Measurements from ENCODE around the gene SCYGR3. TPM values are rescaled to one million over a fixed set of nuclear protein-coding genes. Genes with fewer than 3 reads are reported as not detected.

SCYGR3 gene
- total and polyA plus RNA-seq, 2 of the 8 experiments (the other 6 are each of a cell fraction or from before 2014, with no cell fraction given) = not detected

DNA sequence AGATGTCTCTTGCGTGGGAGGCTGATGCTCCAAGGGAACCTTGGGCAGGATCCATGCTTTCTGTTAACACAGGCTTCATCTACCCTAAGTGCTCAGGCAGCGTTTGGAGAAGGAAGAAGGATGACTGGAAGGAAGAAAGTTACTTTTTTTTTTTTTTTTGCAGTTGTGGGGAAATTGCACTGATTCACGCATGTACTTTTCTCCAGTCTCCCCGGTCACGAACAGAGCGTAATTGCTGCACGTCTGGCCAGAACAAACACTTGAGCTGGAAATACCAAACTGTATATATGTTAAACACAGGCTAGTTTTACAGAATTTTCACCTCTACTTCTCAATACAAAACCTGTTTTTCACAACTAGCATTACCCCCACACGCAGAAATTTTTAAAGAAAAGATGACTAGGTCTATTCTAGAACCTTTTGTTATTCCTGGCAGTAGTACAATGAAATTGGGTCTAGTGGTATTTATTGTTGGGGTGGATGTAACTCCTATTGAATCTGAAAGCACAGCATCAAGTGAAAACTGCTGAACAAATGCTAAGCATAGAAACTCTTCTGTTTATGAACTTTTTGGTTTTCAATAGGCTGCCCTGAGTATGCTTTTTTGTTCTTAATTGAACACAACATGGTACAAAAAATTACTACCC lies 42.7 kb upstream of the SCYGR3 start:
- Histone ChIP-seq H3K9me3 (ENCODE audit: insufficient read depth in 2 of 2, low read depth in 1 of 2, low read length in 1 of 2) (no peaks in the 10 kb centered on the region), H3K18ac (ENCODE audit: extremely low read depth, low read length) (no peak overlapping the region), H4K91ac (replicated peaks; ENCODE audit: insufficient read length, low read length) (no peak overlapping the region), H3K4ac (replicated peaks; ENCODE audit: insufficient read length, low read depth, low read length) (no peak overlapping the region), H3K9ac (replicated peaks in 1 of 4; ENCODE audit: extremely low read depth in 1 of 4, low read depth in 3 of 4, low read length in 3 of 4) (no peak overlapping the region), H3K23ac (ENCODE audit: insufficient read length) (no peak overlapping the region), H2BK5ac (ENCODE audit: low read depth, low read length) (no peak overlapping the region), H3K56ac (replicated peaks; ENCODE audit: insufficient read length, low read depth, low read length) (no peak overlapping the region), H3K79me2 (ENCODE audit: control insufficient read depth in 1 of 2, insufficient read depth in 2 of 2, low read length in 2 of 2) (no peaks in the 10 kb centered on the region), H3K23me2 (ENCODE audit: low read depth, low read length) (no peaks in the 10 kb centered on the region), H4K8ac (ENCODE audit: extremely low read depth, insufficient read depth, low read length) (no peak overlapping the region), H4K20me1 (replicated peaks in 1 of 2; ENCODE audit: control insufficient read depth in 1 of 2, insufficient read depth in 2 of 2, low read length in 2 of 2) (no peaks in the 10 kb centered on the region), H3K27me3 (replicated peaks in 1 of 4; ENCODE audit: control insufficient read depth in 3 of 4, extremely low read depth in 1 of 4, insufficient read depth in 3 of 4, low read length in 3 of 4) (no peaks in the 10 kb centered on the region), H4K5ac (ENCODE audit: insufficient read length, low read depth, low read length) (no peak overlapping the region), H3K4me1 (replicated peaks in 1 of 4; ENCODE audit: control insufficient read depth in 3 of 4, insufficient read depth in 4 of 4, low read length in 3 of 4) (peaks cover 0 to 10% (median 4%) of the 10 kb centered on the region in 4 experiments; a peak in 4 of 7 replicates), H2BK15ac (ENCODE audit: low read length) (no peak overlapping the region), H2AFZ (ENCODE audit: low read length) (no peak overlapping the region; the same call in 1 of the 2 replicates), H2AK5ac (ENCODE audit: low read depth, low read length) (no peak overlapping the region), H3K4me2 (ENCODE audit: insufficient read depth in 1 of 2, low read depth in 2 of 2, low read length in 2 of 2) (no peak overlapping the region), H2BK20ac (ENCODE audit: low read length) (no peak overlapping the region), H3K36me3 (ENCODE audit: control insufficient read depth in 2 of 4, insufficient read depth in 4 of 4, low read length in 3 of 4) (no peaks in the 10 kb centered on the region), H3K27ac (ENCODE audit: low read depth, low read length) (no peak overlapping the region), H3K4me3 (ENCODE audit: extremely low read depth in 1 of 4, insufficient read depth in 2 of 4, low read depth in 3 of 4, low read length in 4 of 4) (no peak overlapping the region), H2BK120ac (replicated peaks; ENCODE audit: low read depth, low read length) (no peak overlapping the region), H2BK12ac (ENCODE audit: low read depth, low read length) (no peak overlapping the region), H3K14ac (ENCODE audit: insufficient read length) (no peak overlapping the region), H3K79me1 (ENCODE audit: low read depth, low read length) (no peaks in the 10 kb centered on the region)
- CTCF ChIA-PET (ENCODE audit: partially characterized antibody) = interaction anchor here (0.7 to 4.3 kb wide), 24 partner anchors 9 to 251 kb away, joined by 3 to 92 read pairs (median 6); partner anchors contain the start of gene SCYGR7
- DNase-seq (ENCODE audit: low read depth in 1 of 2, low spot score in 2 of 2) (no peak), FAIRE-seq (no peak)
- POLR2A ChIA-PET (ENCODE audit: partially characterized antibody) = no interaction called here
- no peak for TF ChIP-seq SRF (IDR thresholded peaks at IDR 0.05; ENCODE audit: low read depth, low read length)
- TF ChIP-seq TCF12 (IDR thresholded peaks at IDR 0.05; ENCODE audit: low read depth, low read length) = no peak
- no peak for TF ChIP-seq EZH2 (IDR thresholded peaks at IDR 0.05; ENCODE audit: low read depth, low read length, severe bottlenecking)
- TF ChIP-seq FOSL1 (IDR thresholded peaks at IDR 0.05; ENCODE audit: insufficient read depth, low read depth, low read length) = no peak
- no peak for TF ChIP-seq SIRT6 (IDR thresholded peaks at IDR 0.05; ENCODE audit: low read length)
- no peak for TF ChIP-seq POLR2A (IDR thresholded peaks at IDR 0.05; ENCODE audit: control extremely low read depth in 1 of 2, low read depth in 2 of 2, low read length in 2 of 2)
- TF ChIP-seq, protein P1, sequence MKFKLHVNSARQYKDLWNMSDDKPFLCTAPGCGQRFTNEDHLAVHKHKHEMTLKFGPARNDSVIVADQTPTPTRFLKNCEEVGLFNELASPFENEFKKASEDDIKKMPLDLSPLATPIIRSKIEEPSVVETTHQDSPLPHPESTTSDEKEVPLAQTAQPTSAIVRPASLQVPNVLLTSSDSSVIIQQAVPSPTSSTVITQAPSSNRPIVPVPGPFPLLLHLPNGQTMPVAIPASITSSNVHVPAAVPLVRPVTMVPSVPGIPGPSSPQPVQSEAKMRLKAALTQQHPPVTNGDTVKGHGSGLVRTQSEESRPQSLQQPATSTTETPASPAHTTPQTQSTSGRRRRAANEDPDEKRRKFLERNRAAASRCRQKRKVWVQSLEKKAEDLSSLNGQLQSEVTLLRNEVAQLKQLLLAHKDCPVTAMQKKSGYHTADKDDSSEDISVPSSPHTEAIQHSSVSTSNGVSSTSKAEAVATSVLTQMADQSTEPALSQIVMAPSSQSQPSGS (IDR thresholded peaks at IDR 0.05; ENCODE audit: low read length) = no peak
- TF ChIP-seq EP300 (IDR thresholded peaks at IDR 0.05; ENCODE audit: borderline replicate concordance in 1 of 2, low read depth in 2 of 2, low read length in 2 of 2) = no peak
- TF ChIP-seq CEBPB (IDR thresholded peaks at IDR 0.05; ENCODE audit: low read depth, low read length) = no peak
- no peak for TF ChIP-seq NRF1 (IDR thresholded peaks at IDR 0.05; ENCODE audit: low read depth, low read length)
- no peak for TF ChIP-seq SP4 (IDR thresholded peaks at IDR 0.05; ENCODE audit: low read length)
- 85% methylated on average over 8 of the region's 8 CpGs; no CpG with 5 or more reads in 1 of the 2 experiments for WGBS, 2 experiments (ENCODE audit: extremely low coverage in 1 of 2, insufficient coverage in 1 of 2, insufficient read length in 1 of 2, insufficient replicate concordance in 2 of 2, low coverage in 1 of 2, low lambda C conversion rate in 2 of 2, missing lambda C conversion rate in 1 of 2)
